ENCODE measurements around the gene LPP.

The LPP gene

GRCh38 chr3:188925376-188925775 lies 771.4 kb downstream of the LPP start:
- DNase-seq (ENCODE audit: low spot score) = no peak

DNA sequence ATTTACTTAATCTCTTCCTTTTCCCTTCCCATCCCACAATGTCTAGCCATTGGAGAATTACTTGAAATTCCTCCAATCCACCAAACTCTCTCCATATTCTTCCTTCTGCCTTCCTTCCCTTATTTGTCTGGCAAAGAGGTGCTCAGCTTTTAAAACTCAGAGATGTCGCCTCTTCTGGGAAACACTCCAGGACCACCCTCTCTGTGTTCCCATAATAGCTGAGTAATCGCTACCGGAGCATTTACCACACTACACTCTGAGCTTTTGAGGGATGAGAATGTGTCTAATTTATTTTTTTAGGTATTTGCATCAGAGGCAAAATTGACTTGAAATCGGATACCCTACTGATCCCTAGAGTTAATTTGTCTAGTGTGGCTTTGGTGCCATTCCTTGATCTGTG lies 772.2 kb downstream of the LPP start:
- DNase-seq (ENCODE audit: low spot score) = no peak

GRCh38 chr3:188926741-188927511 lies 773.0 kb downstream of the LPP start:
- no peak for DNase-seq (ENCODE audit: low spot score)

DNA sequence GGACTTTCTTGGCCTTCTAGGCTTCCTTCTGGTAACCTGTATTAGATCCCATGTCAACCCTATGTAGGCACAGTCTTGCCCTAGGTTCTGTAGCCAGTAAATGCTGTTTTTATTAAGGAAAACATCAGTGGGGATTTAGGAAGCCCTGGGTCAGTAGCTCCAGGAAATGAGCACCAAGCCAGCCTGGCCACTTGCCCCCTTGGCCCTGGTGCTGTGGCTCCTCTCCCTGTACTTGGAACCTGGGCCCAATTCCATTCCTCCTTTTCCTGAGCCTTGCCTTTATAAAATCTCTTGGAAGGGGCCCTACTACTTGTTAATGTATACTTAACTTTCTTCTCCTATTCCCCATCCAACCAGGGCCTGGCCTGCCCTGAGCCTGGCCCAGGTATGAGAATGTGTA lies 774.0 kb downstream of the LPP start:
- DNase-seq (ENCODE audit: low spot score) = no peak

DNA sequence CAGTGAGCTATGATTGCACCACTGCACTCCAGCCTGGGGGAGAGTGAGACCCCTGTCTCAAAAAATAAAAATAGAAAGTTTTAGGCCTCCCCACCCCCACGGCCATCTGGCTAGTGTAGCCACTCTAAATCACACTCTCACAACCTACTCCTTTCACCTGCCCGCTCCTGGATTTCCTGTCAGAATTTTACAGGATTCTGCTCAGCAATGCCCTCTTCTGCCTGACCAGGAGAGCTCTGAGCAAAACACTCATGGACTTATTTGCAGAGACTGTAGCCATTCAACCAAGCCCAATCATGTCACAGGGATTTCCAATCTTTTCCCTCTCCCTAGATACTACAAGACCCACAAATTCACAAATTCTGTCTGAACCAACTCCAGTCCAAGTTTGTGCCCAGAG lies 775.2 kb downstream of the LPP start:
- DNase-seq (ENCODE audit: low spot score) = no peak

DNA sequence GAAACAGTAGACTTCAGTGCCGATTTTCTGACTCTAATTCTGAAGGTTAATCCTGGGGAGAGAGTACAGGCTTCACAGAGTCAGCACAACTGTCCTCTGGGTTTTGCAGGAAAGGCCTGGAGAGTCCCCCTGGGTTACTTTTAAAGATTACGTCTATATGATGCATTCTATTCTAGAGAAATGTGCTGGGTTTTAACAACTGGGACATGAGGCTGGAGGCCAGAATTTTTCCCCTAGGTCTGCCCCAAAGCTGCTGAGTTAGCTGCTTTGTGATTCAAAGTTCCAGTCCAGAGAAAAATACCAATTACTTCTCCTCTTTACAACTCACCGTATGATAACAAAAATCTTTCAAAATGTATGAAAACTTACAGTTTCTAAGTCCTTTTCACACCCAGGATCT lies 777.1 kb downstream of the LPP start:
- DNase-seq (ENCODE audit: low spot score) = no peak

- DNase-seq (ENCODE audit: low spot score) = no peak
Observed at GRCh38 chr3:188931531-188931930, 777.6 kb downstream of the LPP start.

DNA sequence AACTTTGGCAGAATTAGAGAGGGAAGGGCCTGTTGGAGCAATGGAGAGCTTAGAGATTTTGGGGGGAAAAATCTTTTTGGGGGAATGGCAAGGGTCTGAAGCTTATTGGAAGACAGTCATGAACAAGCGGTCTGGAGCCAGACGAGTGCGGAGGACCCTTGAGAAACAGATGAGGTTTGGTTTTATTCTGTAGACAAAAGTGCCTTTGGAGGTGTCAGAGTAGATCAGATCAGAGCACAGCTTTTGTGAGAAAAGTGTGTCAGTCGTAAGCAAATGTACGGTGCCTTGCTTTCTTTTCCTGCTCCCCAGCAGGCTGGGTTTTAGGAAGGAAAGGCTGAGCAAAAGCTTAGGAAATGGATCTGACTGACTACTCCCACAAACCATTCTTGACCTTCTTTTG lies 781.0 kb downstream of the LPP start:
- DNase-seq (ENCODE audit: low spot score) = no peak

DNA sequence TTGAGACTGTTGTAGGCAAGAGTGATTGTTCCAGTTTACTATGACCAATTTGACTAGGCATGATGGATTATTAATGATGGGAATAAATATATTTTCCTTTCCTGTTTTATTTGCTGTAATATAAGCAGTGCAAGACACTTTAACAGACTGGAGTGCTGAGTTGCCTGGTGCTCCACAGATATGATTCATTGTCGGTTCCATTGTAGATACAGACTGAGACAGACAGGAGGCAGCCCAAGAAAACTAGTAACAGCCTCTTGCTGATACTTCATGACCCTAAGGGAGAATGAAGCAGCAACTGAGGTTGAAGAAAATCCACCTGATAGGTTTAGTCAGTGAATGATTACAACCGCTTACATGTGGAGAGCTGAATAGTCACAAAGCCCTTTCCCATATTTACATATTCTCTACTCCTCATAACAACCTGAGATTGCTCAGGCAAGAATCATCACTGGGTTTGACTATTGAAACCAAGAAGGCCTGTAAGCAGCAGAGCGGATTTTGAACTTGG lies 782.7 kb downstream of the LPP start:
- no peak for DNase-seq (ENCODE audit: low spot score)

GRCh38 chr3:188937389-188937788 lies 783.4 kb downstream of the LPP start:
- no peak for DNase-seq (ENCODE audit: low spot score)

DNA sequence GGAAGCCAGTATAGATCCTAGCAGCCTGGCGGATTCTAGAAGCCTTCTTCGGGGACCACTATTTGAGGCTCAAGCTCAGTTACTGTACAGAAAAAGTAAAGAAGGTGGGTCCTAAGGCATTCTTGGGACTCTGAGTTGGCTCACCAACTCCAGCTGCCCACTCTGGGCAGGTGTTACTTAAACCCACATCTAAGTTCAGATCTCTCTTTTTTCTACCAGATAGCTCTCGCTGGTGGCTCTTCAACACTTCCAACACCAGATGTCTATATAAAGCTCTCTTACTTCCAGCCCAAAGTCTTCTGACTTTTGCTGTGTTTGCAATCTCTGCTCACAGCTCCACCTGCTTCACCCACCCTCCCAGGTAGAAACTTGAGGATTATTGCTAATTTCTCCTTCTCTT lies 785.0 kb downstream of the LPP start:
- DNase-seq (ENCODE audit: low spot score) = no peak

GRCh38 chr3:188939814-188940572 lies 786.0 kb downstream of the LPP start:
- DNase-seq (ENCODE audit: low spot score) = no peak

All from germinal center (tissue), 1 donor.